PC-9 (cell line): ENCODE results near the gene ADIPOR2. TPM values are rescaled to one million over a fixed set of nuclear protein-coding genes. Genes with fewer than 3 reads are reported as not detected.

Experiments
- BruUV-seq: library from RNA; stranded (reverse); fragments of 400-500 nt; replicated peaks from 2 replicates; lab custom pipeline; 2021; lab: Mats Ljungman, UMichigan
- CTCF ChIA-PET: fragments of 300-600 bp; sonication (Branson Sonifier 250); formaldehyde crosslinking; loops from one replicate; lab custom pipeline; 2022; ENCODE audit warnings: antibody characterized with exemption; lab: Charles Lee
- POLR2A ChIA-PET: fragments of 300-600 bp; sonication (Branson Sonifier 250); formaldehyde crosslinking; loops from one replicate; lab custom pipeline; 2022; ENCODE audit warnings: antibody characterized with exemption; ENCODE audit not compliant: unreplicated experiment; lab: Charles Lee
- DNase-seq, 2 experiments: peaks; one replicate each; pipeline versions ENCODE4 v3.0.0 to v3.0.0-alpha.2; 2015 to 2022; ENCODE audit warnings: mixed read lengths in 1 of 2
- H2AFZ ChIP-seq: fragments of 200-600 bp; sonication (generic); 2 replicates; pipeline ENCODE4 v1.8.1; 2017; ENCODE audit warnings: antibody characterized with exemption
- H3F3A ChIP-seq: fragments of 200-600 bp; sonication (generic); 2 replicates; pipeline ENCODE4 v1.8.1; 2017; ENCODE audit warnings: antibody characterized with exemption, mild to moderate bottlenecking, low read depth; ENCODE audit not compliant: insufficient read depth
- H3K27ac ChIP-seq: fragments of 200-600 bp; sonication (generic); 2 replicates; pipeline ENCODE4 v1.6.1; 2016; ENCODE audit warnings: mixed run types
- H3K27me3 ChIP-seq: fragments of 200-600 bp; sonication (generic); 2 replicates; pipeline ENCODE4 v1.6.1; 2016; ENCODE audit warnings: low read depth, mixed run types; ENCODE audit not compliant: insufficient read depth
- H3K36me3 ChIP-seq: fragments of 200-600 bp; sonication (generic); 2 replicates; pipeline ENCODE4 v1.6.1; 2016; ENCODE audit warnings: low read depth, mixed run types
- H3K4me1 ChIP-seq: fragments of 200-600 bp; sonication (generic); replicated peaks from 2 replicates; pipeline ENCODE4 v1.6.1; 2016; ENCODE audit warnings: mixed run types; ENCODE audit not compliant: insufficient read depth
- H3K4me2 ChIP-seq: fragments of 200-600 bp; sonication (generic); 2 replicates; pipeline ENCODE4 v1.6.1; 2017; ENCODE audit warnings: mixed run types
- H3K4me3 ChIP-seq: fragments of 200-600 bp; sonication (generic); 2 replicates; pipeline ENCODE4 v1.6.1; 2016; ENCODE audit warnings: mixed run types
- H3K79me2 ChIP-seq: fragments of 200-600 bp; sonication (generic); 2 replicates; pipeline ENCODE4 v1.6.1; 2017; ENCODE audit warnings: low read depth, mixed run types
- H3K9me2 ChIP-seq: fragments of 200-600 bp; sonication (generic); 2 replicates; pipeline ENCODE4 v1.8.1; 2017; ENCODE audit warnings: mild to moderate bottlenecking; ENCODE audit not compliant: insufficient read depth
- H3K9me3 ChIP-seq: fragments of 200-600 bp; sonication (generic); 2 replicates; pipeline ENCODE4 v1.8.1; 2016; ENCODE audit warnings: low read depth; ENCODE audit not compliant: insufficient read depth
- H4K20me1 ChIP-seq: fragments of 200-600 bp; sonication (generic); 2 replicates; pipeline ENCODE4 v1.8.1; 2017; ENCODE audit not compliant: insufficient read depth
- CTCF ChIP-seq: fragments of 200-600 bp; sonication (generic); conservative IDR thresholded peaks from 2 replicates; pipeline ENCODE4 v1.6.1; 2017; ENCODE audit warnings: mixed run types, antibody characterized with exemption, mild to moderate bottlenecking, moderate library complexity
- EZH2 ChIP-seq: fragments of 200-600 bp; sonication (generic); IDR thresholded peaks from 2 replicates; pipeline ENCODE4 v1.8.0; 2017; ENCODE audit warnings: antibody characterized with exemption, low read depth
- intact Hi-C: fragments of 100-400 bp; cut with micrococcal nuclease; formaldehyde crosslinking; loops from one replicate; pipeline ENCODE4 v1.10.0; 2022; ENCODE audit not compliant: unreplicated experiment
- total RNA-seq: library from RNA; stranded (reverse); gene quantifications from 2 replicates; pipeline ENCODE4 v1.2.3, GENCODE V29; 2021

Gene ADIPOR2
- total RNA-seq, 1 experiment from 2014 or later = 107 TPM

GRCh38 chr12:1779783-1780182 lies 88.9 kb downstream of the ADIPOR2 start:
- Histone ChIP-seq H3K4me2 (no peak overlapping the region), H3K9me3 (no peaks in the 10 kb centered on the region), H4K20me1 (peaks cover 7% of the 10 kb centered on the region), H3F3A (peaks cover 64% of the 10 kb centered on the region), H3K36me3 (peaks cover 22% of the 10 kb centered on the region), H3K79me2 (peaks cover 26% of the 10 kb centered on the region), H3K27me3 (no peaks in the 10 kb centered on the region), H3K9me2 (no peaks in the 10 kb centered on the region), H3K4me1 (peaks cover 27% of the 10 kb centered on the region), H2AFZ (no peak overlapping the region), H3K27ac (no peak overlapping the region), H3K4me3 (no peak overlapping the region)
- ChIA-PET CTCF (no interaction called here), POLR2A (no interaction called here)
- TF ChIP-seq CTCF = no peak
- DNase-seq = no peak
- intact Hi-C loops = no loop called here
- BruUV-seq = no TSS peak

GRCh38 chr12:1781772-1782171 lies 90.9 kb downstream of the ADIPOR2 start:
- Histone ChIP-seq H3K4me3 (no peak overlapping the region), H3K9me3 (no peaks in the 10 kb centered on the region), H3K79me2 (peaks cover 23% of the 10 kb centered on the region), H3K4me2 (no peak overlapping the region), H3F3A (peaks cover 45% of the 10 kb centered on the region), H4K20me1 (peaks cover 4% of the 10 kb centered on the region; the same call in 1 of the 2 replicates), H3K36me3 (peaks cover 22% of the 10 kb centered on the region), H3K27ac (no peak overlapping the region), H3K27me3 (no peaks in the 10 kb centered on the region), H2AFZ (no peak overlapping the region), H3K9me2 (no peaks in the 10 kb centered on the region), H3K4me1 (peaks cover 10% of the 10 kb centered on the region)
- BruUV-seq = no TSS peak
- TF ChIP-seq CTCF = no peak
- no peak for TF ChIP-seq EZH2
- DNase-seq = no peak
- intact Hi-C loops = no loop called here
- POLR2A ChIA-PET = interaction anchor here (0.6 kb wide), 1 partner anchor 146 kb away, joined by 3 read pairs; no protein-coding TSS in a partner anchor
- CTCF ChIA-PET = no interaction called here

- Histone ChIP-seq H3K4me2 (no peak overlapping the region), H3K4me3 (no peak overlapping the region), H3K36me3 (peaks cover 25% of the 10 kb centered on the region), H3K79me2 (peaks cover 23% of the 10 kb centered on the region), H3K9me3 (no peaks in the 10 kb centered on the region), H3F3A (peaks cover 43% of the 10 kb centered on the region), H2AFZ (no peak overlapping the region), H3K27me3 (no peaks in the 10 kb centered on the region), H4K20me1 (peaks cover 4% of the 10 kb centered on the region; the same call in 1 of the 2 replicates), H3K9me2 (no peaks in the 10 kb centered on the region), H3K27ac (no peak overlapping the region), H3K4me1 (0 out of 2 replicates have a peak, but pooled peaks cover 7% of the 10 kb centered on the region)
- TF ChIP-seq EZH2 (no peak), CTCF (no peak)
- DNase-seq = no peak
- ChIA-PET POLR2A (interaction anchor here (0.6 kb wide), 1 partner anchor 145 kb away, joined by 3 read pairs; no protein-coding TSS in a partner anchor), CTCF (no interaction called here)
- no TSS peak for BruUV-seq
- intact Hi-C loops = no loop called here
Measured at GRCh38 chr12:1782215-1782614, 91.3 kb downstream of the ADIPOR2 start.
